GM18520 (cell line): ENCODE results near the gene HDAC11.

ENCODE experiments used
- ATAC-seq: cut with Tn5 transposase; IDR thresholded peaks from one replicate; pipeline ENCODE4 v1.9.1; 2021; ENCODE audit not compliant: unreplicated experiment

Gene HDAC11

GRCh38 chr3:13506680-13507079 is 26.6 kb downstream of the HDAC11 start:
- ATAC-seq = no peak

GRCh38 chr3:13507247-13507569 is 27.1 kb downstream of the HDAC11 start:
- no peak for ATAC-seq

- ATAC-seq = no peak
Observed at GRCh38 chr3:13507570-13508339, 27.6 kb downstream of the HDAC11 start.

- no peak for ATAC-seq
Observed at GRCh38 chr3:13508496-13508895, 28.4 kb downstream of the HDAC11 start.

- ATAC-seq = no peak
Observed at GRCh38 chr3:13509059-13509815, 29.1 kb downstream of the HDAC11 start.

- ATAC-seq = no peak
Observed at GRCh38 chr3:13509816-13510192, 29.7 kb downstream of the HDAC11 start.

- no peak for ATAC-seq
Observed at GRCh38 chr3:13512451-13512850, 32.3 kb downstream of the HDAC11 start.

- no peak for ATAC-seq
Observed at GRCh38 chr3:13513051-13513912, 33.2 kb downstream of the HDAC11 start.

- no peak for ATAC-seq
Observed at GRCh38 chr3:13513913-13514517, 33.9 kb downstream of the HDAC11 start.

- ATAC-seq = no peak
Observed at GRCh38 chr3:13514639-13515435, 34.7 kb downstream of the HDAC11 start.

- no peak for ATAC-seq
Observed at GRCh38 chr3:13515786-13516759, 36.0 kb downstream of the HDAC11 start.

- ATAC-seq = no peak
Observed at GRCh38 chr3:13516760-13517135, 36.6 kb downstream of the HDAC11 start.

GRCh38 chr3:13517253-13517977 is 37.3 kb downstream of the HDAC11 start:
- no peak for ATAC-seq

GRCh38 chr3:13518516-13518953 is 38.4 kb downstream of the HDAC11 start:
- ATAC-seq = no peak

GRCh38 chr3:13519006-13519791 is 39.1 kb downstream of the HDAC11 start:
- no peak for ATAC-seq

- ATAC-seq = no peak
Observed at GRCh38 chr3:13520326-13520880, 40.3 kb downstream of the HDAC11 start.

- ATAC-seq = no peak
Observed at GRCh38 chr3:13521309-13521708, 41.2 kb downstream of the HDAC11 start.
